Measurements from ENCODE around the gene CSTF2T.

Gene CSTF2T

GRCh38 chr10:51699475-51700227 lies at the start of gene CSTF2T:
TSS of gene CSTF2T (minus strand) at chr10:51699595. CDS start at chr10:51699549, 46 bp downstream.
- peak; percentile 52 to 97 (median 86) for DNase-seq

- no peak for DNase-seq
Measured at GRCh38 chr10:51748959-51749358, 49.6 kb upstream of the CSTF2T start.

- no peak for DNase-seq
Measured at GRCh38 chr10:51747216-51747615, 47.8 kb upstream of the CSTF2T start.

GRCh38 chr10:51745397-51745796 lies 46.0 kb upstream of the CSTF2T start:
- DNase-seq, result no peak

GRCh38 chr10:51744235-51745000 lies 45.0 kb upstream of the CSTF2T start:
- DNase-seq, result no peak

GRCh38 chr10:51743146-51743545 lies 43.8 kb upstream of the CSTF2T start:
- no peak for DNase-seq

GRCh38 chr10:51733057-51733456 lies 33.7 kb upstream of the CSTF2T start:
- DNase-seq, result no peak

GRCh38 chr10:51729822-51730555 lies 30.6 kb upstream of the CSTF2T start:
- no peak for DNase-seq

- DNase-seq, result no peak
Measured at GRCh38 chr10:51724038-51724437, 24.6 kb upstream of the CSTF2T start.

- DNase-seq, result no peak
Measured at GRCh38 chr10:51718804-51719291, 19.5 kb upstream of the CSTF2T start.

- no peak for DNase-seq
Measured at GRCh38 chr10:51716981-51717380, 17.6 kb upstream of the CSTF2T start.

GRCh38 chr10:51711519-51711891 lies 12.1 kb upstream of the CSTF2T start:
- peak in 1 of 56 donors; percentile 7 for DNase-seq

- no peak for DNase-seq
Measured at GRCh38 chr10:51709324-51709972, 10.1 kb upstream of the CSTF2T start.

GRCh38 chr10:51708609-51709008 lies 9.2 kb upstream of the CSTF2T start:
- no peak for DNase-seq

GRCh38 chr10:51707821-51708424 lies 8.5 kb upstream of the CSTF2T start:
- no peak for DNase-seq

- no peak for DNase-seq
Measured at GRCh38 chr10:51707392-51707791, 8.0 kb upstream of the CSTF2T start.

GRCh38 chr10:51706225-51706624 lies 6.8 kb upstream of the CSTF2T start:
- peak in 12 of 56 donors; percentile 4 to 46 (median 14) for DNase-seq

GRCh38 chr10:51705774-51706173 lies 6.4 kb upstream of the CSTF2T start:
- DNase-seq, result no peak

- peak in 4 of 56 donors; percentile 11 to 14 (median 12) for DNase-seq
Measured at GRCh38 chr10:51700228-51700817, 928 bp upstream of the CSTF2T start.

GRCh38 chr10:51699145-51699474 lies 285 bp downstream of the CSTF2T start:
- DNase-seq, result peak in 2 of 56 donors; percentile 40 to 58
